HG02642 (cell line): ENCODE results near the gene TECRL.

Experiments used
- ATAC-seq: cut with Tn5 transposase; IDR thresholded peaks from one replicate; pipeline ENCODE4 v1.9.1; 2021; ENCODE audit warnings: mild to moderate bottlenecking; ENCODE audit not compliant: unreplicated experiment, poor library complexity

The TECRL gene

DNA sequence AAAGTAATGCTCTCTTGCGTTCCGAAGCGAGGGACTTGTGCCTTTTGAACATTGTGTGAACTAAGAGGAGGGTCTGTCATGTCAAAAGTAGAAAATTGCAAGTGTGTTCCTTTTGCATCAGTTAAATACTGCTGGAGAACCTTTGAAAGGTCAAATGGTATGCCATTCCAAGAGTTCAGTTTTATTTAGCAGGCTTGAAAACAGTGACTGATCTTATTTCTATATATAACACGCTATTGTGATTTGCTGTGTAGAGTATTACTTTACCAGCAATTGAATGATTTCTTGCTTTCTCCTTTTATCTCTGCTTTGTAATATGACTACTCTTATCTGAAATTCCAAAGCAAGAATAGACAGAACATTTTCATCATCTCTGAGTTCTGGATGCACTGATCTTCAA is at the start of gene TECRL:
TECRL (minus strand) TSS at position 151 of the 400 bp plus-strand sequence; CDS start at position 52, 99 bp downstream.
- ATAC-seq = no peak

DNA sequence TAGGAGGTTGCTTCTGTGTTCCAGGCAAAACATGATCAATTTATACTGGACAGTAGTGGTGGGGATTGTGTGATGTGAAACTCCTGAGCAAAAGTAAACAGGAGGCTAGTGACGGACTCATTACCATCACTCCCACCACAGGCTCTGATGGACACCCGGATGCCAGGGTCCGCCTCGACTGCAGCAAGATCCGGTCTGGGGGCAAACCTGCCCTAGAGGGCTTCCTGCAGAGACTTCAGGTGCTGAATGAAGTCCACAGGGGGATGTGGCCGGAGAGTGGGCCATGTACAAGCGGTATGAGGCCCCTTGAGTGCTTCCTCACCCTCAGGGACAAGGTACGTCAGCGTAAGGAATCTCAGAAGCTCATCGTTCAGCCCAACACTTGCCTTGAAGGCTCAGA is 23.4 kb upstream of the TECRL start:
- no peak for ATAC-seq

- no peak for ATAC-seq
These were observed 21.7 kb upstream of the TECRL start for GRCh38 chr4:64430933-64431332.

- ATAC-seq = no peak
These were observed 8.7 kb upstream of the TECRL start for GRCh38 chr4:64417974-64418373.

DNA sequence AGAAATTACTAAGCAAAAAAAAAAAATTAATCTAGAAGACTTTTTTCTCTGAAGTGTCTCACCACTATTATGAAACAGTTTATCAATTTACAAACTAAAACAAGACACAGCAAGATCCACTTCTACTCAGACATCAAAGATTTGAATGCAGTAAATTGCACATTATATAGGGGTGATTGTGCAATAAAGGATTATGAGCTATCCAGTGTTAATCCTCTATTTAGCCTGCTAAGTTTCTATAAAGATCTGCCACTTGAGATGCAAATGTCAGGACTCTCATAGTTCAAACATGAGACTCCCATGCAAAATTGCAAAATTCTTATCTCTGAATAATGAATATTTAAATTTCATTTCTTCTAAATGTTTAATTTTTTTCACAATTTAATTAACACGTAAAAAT is 2.2 kb downstream of the TECRL start:
- no peak for ATAC-seq

GRCh38 chr4:64405761-64406160 is 3.5 kb downstream of the TECRL start:
- ATAC-seq = no peak

DNA sequence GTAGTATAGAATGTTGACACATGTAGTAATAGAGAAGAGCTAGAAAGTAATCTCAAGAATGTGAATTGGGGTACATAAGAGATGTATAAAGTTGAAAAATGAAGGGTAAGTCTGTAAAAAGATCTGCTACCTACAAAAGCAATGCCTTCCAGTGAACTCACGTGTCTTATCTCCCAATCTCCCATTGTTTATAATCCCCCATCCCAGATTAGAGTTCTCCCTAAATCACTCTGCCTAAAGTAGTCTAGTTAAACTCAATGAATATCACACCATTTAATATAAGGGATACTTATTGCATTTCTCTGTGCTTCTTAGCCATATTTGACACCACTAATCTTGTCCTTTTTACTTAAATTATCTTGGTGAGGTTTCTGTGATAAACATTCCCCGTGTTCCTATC is 6.6 kb downstream of the TECRL start:
- no peak for ATAC-seq

- ATAC-seq = no peak
These were observed 9.7 kb downstream of the TECRL start for GRCh38 chr4:64399313-64400109.

- ATAC-seq = no peak
These were observed 14.8 kb downstream of the TECRL start for GRCh38 chr4:64394469-64394868.

- no peak for ATAC-seq
These were observed 21.0 kb downstream of the TECRL start for GRCh38 chr4:64388252-64388651.

GRCh38 chr4:64385220-64385619 is 24.0 kb downstream of the TECRL start:
- ATAC-seq = no peak

- no peak for ATAC-seq
These were observed 24.7 kb downstream of the TECRL start for GRCh38 chr4:64384237-64385203.

- ATAC-seq = no peak
These were observed 40.5 kb downstream of the TECRL start for GRCh38 chr4:64368741-64369140.

DNA sequence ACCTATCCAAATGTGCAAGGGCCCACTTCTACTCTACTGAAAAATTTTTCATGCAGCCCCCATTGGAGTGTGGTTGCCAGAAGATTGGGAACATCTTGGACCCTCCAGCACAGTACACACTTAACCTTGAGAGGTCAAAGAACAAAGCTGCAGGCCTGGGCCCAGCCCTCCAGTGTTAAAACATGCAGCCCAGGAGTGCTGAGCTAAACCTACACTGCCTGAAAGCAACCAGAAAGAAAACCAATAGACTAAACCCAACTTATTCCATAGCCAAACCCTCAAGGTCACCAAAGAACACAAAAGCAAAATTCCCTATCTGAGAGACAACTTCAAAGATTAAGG is 47.9 kb downstream of the TECRL start:
- no peak for ATAC-seq

DNA sequence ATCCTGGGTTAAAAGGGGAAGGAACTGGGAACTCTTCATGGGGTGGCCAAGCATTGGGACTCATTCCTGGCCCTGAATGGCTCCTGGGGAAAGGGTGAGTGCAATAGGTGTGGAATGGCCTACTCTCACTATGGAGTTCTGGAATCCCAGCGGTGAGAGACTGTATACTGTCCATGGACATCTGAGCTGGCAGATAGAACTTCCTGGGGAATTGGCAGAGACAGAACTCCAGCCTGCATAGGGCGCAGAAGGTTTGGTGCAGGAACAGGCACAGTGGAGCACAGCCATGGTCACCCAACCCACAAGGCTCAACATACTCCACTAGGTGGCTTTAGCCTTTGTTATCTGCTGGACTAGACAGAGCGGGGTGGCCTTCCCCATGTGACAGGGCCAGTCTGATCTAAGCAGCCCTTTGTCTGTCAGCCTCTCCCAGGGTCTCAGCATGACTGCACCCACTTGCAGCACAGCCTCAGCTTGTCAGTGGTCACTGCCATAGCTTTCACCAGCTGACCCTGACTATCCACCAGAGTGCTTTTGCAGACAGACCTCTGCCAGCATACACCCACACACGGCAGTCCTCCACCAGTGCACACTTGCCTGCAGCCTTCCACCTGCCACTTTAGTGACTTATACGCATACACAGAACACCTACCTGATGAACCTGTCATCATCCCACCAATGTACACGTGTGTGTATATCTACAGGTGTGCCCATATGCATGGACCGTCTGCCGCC is 48.4 kb downstream of the TECRL start:
- ATAC-seq = no peak

DNA sequence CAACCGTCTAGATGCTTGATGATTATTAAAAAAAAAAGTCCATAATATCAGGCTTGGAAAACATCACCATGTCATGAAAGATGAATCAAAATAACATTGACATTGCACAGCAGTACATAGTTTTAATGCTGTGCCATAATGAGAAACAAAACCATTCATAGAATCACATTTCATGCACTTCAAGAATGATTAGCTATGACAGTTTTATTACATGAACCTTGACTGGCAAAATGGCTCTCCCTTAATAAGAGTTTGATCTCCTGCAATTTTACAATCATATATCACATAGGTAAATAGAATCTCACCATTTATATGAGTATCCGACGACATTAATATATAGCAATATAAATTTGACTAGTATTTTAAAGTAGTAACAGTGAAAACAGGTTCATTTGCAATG is 49.8 kb downstream of the TECRL start:
- no peak for ATAC-seq

- no peak for ATAC-seq
These were observed 55.3 kb downstream of the TECRL start for GRCh38 chr4:64353904-64354303.

GRCh38 chr4:64341711-64342110 is 67.5 kb downstream of the TECRL start:
- no peak for ATAC-seq

GRCh38 chr4:64340218-64341110 is 68.8 kb downstream of the TECRL start:
- no peak for ATAC-seq

DNA sequence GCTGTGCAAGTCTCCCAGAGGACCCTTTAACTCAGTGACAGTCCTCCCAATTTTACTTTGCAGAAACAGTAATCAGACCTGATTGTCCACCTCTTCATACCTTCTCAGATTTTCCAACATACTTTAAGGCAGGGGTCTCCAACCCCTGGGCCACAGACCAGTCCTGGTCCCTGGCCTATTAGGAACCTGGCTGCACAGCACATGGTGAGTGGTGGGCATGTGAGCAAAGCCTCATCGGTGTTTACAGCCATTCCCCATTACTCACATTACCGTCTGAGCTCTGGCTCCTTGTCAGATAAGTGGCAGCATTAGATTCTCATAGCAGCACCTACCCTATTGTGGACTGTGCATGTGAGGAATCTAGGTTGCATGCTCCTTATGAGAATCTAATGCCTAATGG is 74.3 kb downstream of the TECRL start:
- no peak for ATAC-seq
